Kasumi-1 (cell line): ENCODE results near the gene POLL.

Experiments used
- DNase-seq, 2 experiments: peaks; one replicate each; lab custom pipeline; 2025; lab: John Stamatoyannopoulos, UW

The POLL gene

GRCh38 chr10:101560298-101561067 is 27.6 kb downstream of the POLL start:
- no peak for DNase-seq

DNA sequence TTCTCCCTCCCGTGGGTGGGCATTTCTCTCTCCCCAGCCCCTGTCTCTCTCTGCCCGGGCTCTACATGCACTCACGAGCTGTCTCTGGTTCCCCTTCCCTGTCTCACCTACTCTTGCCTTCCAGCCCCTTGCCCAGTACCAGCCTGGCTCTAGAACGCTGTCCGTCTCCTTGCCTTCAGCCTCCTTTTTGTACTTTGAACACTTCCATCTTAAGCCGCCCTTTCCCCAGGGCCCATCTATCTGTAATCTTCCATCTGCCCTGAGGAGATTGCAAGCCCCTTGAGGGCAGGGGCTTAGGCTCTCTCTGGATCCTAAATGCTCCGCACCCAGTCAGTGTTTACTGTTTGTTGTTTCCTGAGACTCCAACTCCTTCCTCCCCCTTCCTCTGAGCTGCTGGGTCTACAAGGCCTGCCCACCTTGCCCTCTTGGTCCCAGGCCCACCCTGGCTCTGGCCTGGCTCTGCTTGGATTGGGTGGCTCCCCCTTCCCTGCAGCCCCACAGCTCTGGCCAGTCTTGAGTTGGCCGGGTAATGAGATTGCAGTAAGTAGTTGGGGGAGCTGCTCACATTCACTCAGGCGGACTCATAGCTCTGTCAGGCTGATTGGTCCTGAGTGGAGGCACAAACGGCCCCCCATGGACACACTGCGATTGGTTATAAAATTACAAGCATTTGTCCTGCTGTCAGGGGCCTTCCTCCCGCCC is 28.3 kb downstream of the POLL start:
- no peak for DNase-seq

GRCh38 chr10:101558671-101559595 is 29.1 kb downstream of the POLL start:
- DNase-seq: no peak

DNA sequence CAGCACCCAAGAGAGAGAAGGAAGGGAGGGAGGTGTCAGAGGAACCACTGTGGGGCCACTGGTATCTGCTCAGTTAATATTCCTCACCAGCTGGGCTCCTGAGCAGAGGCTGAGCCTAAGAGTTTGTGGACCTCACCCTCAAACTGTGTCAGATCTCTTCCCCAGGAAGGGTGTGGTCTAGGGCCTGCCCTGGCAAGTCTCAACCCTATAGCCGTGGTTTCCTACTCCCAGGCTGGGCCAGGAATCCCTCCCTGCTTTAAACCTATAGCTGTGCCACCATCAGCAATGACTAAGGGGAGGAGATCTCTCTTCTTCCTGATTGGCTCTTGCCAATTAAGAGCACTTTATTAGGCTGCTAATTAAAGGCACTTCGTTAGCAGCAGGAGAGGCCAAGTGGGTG is 29.9 kb downstream of the POLL start:
- peak in 1 of 2 experiments; percentile 25 for DNase-seq

- no peak for DNase-seq
Measured at GRCh38 chr10:101557541-101557940, 30.5 kb downstream of the POLL start.

DNA sequence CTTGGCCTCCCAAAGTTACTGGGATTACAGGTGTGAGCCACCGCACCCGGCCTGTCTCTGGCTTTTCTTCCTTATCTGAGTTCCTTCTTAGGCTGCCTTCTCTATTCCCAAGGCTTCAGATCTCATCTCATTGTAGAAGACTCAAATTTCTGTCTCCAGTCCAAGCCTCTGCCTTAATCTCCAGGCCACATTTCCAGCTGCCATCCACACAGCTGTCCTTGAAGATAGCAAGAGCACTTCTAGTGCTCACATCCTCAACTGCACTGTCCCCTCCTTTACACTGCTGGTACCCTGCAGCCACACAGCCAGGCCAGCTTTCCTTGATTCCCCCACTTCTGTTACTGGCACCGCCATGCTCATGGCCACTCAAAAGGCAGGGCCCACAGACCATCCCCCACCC is 35.6 kb downstream of the POLL start:
- DNase-seq: no peak

DNA sequence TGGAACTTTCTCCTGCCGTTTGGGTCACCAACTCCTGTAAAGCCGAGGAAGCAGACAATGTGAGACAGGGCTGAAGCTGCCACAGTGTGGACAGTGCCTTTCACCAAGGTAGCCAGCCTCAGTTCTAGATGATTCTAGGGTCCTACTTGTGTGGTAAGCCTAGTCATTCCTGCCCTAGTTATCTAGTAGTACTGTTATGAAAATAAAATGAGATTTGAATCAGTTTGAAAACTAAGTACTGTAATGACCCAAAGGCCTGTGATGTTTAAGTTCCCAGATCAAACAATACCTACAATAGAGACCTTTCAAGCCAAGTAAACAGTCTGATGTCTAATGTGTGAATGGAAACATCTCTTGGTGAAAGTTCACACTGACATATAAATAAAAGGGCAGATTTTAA is 37.1 kb downstream of the POLL start:
- DNase-seq: no peak

DNA sequence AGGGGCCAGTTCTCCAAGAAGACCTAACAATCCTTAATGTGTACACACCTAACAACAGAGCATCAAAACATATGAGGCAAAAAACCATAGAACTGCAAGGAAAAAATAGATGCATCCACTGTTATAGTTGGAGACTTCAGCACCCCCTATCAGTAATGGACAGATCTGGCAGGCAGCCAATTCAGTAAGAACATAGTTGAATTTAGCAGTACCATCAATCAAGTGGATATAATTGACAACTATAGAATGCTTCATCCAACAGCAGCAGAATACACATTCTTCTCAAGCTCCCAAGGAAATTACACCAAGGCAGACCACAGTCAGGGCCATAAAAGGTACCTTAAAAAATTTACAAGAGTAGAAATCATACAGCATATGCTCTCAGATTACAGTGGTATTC is 42.2 kb downstream of the POLL start:
- DNase-seq: no peak

GRCh38 chr10:101538446-101538845 is 49.6 kb downstream of the POLL start:
- no peak for DNase-seq

- peak; percentile 51 to 81 for DNase-seq
Measured at GRCh38 chr10:101536800-101537199, 51.3 kb downstream of the POLL start.

DNA sequence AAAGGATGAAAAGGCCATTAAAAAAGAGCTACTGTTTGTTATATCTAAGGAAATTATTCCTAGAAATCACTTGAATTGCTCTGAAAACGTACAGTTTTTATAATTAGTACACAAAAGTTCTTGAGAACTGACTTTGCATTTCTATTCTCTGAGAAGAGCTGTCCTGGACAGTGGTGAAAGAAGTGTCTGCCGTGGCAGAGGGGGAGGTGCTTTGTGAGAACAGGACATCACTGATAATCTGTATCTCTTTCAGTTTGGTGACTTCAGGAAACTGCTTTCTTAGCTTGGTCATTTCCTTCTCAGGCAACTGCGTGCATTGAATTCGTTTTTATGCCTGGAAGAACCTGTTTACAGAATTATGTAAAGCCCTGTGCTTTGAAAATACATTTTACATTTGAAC is 52.1 kb downstream of the POLL start:
- DNase-seq: no peak

DNA sequence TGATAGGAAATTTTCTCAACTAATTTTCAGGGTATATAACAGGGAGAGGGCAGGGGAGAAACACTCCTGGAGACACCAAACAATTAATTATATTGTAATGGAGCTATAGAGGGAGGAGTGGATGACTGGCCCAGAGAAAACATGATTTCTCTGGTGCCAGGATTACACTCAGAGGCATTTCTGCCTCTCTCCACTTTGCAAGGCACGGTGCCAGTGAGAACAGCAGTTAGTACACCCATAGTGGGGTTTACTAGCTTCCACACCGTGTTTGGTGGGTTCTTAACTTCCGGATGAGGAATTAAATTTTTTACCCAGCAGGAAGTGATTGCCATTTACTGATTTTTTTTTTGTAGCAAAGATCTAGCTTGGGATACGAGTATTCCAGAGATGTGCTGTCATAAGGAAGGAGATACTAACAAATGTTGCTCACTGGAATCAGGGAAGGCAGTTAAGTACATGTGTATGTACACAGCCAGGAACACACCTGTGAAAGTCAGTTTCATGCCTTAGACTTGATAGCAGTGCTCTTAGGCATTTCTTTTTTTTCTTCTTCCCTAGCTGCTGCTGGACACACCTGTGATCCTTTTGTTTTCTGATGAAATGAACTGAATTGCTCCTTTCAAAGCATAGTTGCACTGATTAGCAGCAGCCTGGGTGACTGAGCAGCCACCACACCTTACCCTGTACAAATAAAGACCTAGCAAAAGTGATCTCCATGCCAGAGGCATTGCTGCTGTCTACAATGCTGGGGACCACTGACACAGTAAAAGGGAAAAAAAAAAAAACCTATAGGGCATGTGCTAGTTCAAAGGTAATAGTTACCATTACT is 58.1 kb downstream of the POLL start:
- no peak for DNase-seq

DNA sequence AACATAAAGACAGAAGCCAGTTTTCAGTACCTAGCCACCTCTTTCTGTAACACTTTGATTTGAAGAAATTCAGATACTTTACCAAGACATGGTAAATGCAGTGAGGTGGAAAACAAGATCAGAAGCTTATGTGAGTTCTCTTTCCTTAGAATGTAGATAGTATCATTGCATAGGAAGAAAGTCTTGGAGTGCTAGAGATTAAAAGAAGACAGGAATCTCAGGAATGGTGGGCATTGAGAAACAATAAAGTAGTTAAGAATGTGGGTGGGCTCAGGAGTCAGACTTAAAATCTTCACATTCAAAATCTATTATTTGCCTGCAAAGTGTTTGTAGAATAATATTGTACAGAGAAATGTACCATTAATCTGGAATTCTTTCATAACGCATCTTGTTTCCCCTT is 58.9 kb downstream of the POLL start:
- DNase-seq: no peak
